Measurements from ENCODE around the gene IGF1. TPM values are rescaled to one million over a fixed set of nuclear protein-coding genes. Genes with fewer than 3 reads are reported as not detected.

Gene IGF1
- total RNA-seq, 2 donors from 2014 or later, result 2.9 to 5.8 TPM

GRCh38 chr12:102503056-102503681 is 22.8 kb upstream of the IGF1 start:
- DNase-seq, result no peak
- intact Hi-C loops (cut with DNase I, micrococcal nuclease), result no loop called here
- ATAC-seq, result no peak

- intact Hi-C loops (cut with DNase I, micrococcal nuclease), result no loop called here
- ATAC-seq (no peak), DNase-seq (no peak)
These were observed 21.4 kb upstream of the IGF1 start for GRCh38 chr12:102501773-102502172.

- no peak for ATAC-seq
- intact Hi-C loops (cut with DNase I, micrococcal nuclease), result no loop called here
- no peak for DNase-seq
These were observed 18.1 kb upstream of the IGF1 start for GRCh38 chr12:102498471-102498870.

GRCh38 chr12:102497743-102498142 is 17.4 kb upstream of the IGF1 start:
- DNase-seq, result no peak
- intact Hi-C loops (cut with DNase I, micrococcal nuclease), result no loop called here
- no peak for ATAC-seq

GRCh38 chr12:102496591-102496990 is 16.2 kb upstream of the IGF1 start:
- ATAC-seq (no peak), DNase-seq (no peak)
- intact Hi-C loops (cut with DNase I, micrococcal nuclease), result no loop called here

- intact Hi-C loops (cut with DNase I, micrococcal nuclease), result loop anchor here in 1 of 2 donors (10.0 kb wide), 1 partner anchor 542 kb away; no protein-coding TSS in a partner anchor
- no peak for ATAC-seq
- DNase-seq, result no peak
These were observed 6.9 kb upstream of the IGF1 start for GRCh38 chr12:102487226-102487625.

GRCh38 chr12:102486153-102486552 is 5.8 kb upstream of the IGF1 start:
- DNase-seq, result no peak
- ATAC-seq, result no peak
- intact Hi-C loops (cut with DNase I, micrococcal nuclease), result loop anchor here in 1 of 2 donors (10.0 kb wide), 1 partner anchor 541 kb away; no protein-coding TSS in a partner anchor

GRCh38 chr12:102484428-102484958 is 4.1 kb upstream of the IGF1 start:
- intact Hi-C loops (cut with DNase I, micrococcal nuclease), result loop anchor here in 1 of 2 donors (10.0 kb wide), 1 partner anchor 540 kb away; no protein-coding TSS in a partner anchor
- DNase-seq (peak; percentile 37 to 42), ATAC-seq (peak; percentile 30)

GRCh38 chr12:102484017-102484416 is 3.7 kb upstream of the IGF1 start:
- ATAC-seq, result no peak
- intact Hi-C loops (cut with DNase I, micrococcal nuclease), result loop anchor here in 1 of 2 donors (10.0 kb wide), 1 partner anchor 539 kb away; no protein-coding TSS in a partner anchor
- DNase-seq, result no peak

- DNase-seq (no peak), ATAC-seq (no peak)
- intact Hi-C loops (cut with DNase I, micrococcal nuclease), result loop anchor here in 1 of 2 donors (10.0 kb wide), 1 partner anchor 539 kb away; no protein-coding TSS in a partner anchor
These were observed 3.1 kb upstream of the IGF1 start for GRCh38 chr12:102483466-102483865.

- DNase-seq (no peak), ATAC-seq (no peak)
- intact Hi-C loops (cut with DNase I, micrococcal nuclease), result loop anchor here in 1 of 2 donors (10.0 kb wide), 1 partner anchor 537 kb away; no protein-coding TSS in a partner anchor
These were observed 1.5 kb upstream of the IGF1 start for GRCh38 chr12:102481705-102482425.

GRCh38 chr12:102479939-102480338 is 424 bp downstream of the IGF1 start:
- no peak for DNase-seq
- ATAC-seq, result no peak
- intact Hi-C loops (cut with DNase I, micrococcal nuclease), result loop anchor here (5.0 to 10.0 kb wide), 2 partner anchors 535 to 538 kb away; no protein-coding TSS in a partner anchor

- no peak for DNase-seq
- ATAC-seq, result no peak
- intact Hi-C loops (cut with DNase I, micrococcal nuclease), result loop anchor here in 1 of 2 donors (5.0 kb wide), 1 partner anchor 537 kb away; no protein-coding TSS in a partner anchor
These were observed 1.1 kb downstream of the IGF1 start for GRCh38 chr12:102479099-102479885.

- DNase-seq, result no peak
- ATAC-seq, result no peak
These were observed 1.8 kb downstream of the IGF1 start for GRCh38 chr12:102478405-102479098.

GRCh38 chr12:102475355-102475754 is 5.0 kb downstream of the IGF1 start:
- ATAC-seq (no peak), DNase-seq (no peak)
- intact Hi-C loops (cut with DNase I, micrococcal nuclease), result loop anchor here in 1 of 2 donors (5.0 kb wide), 1 partner anchor 533 kb away; no protein-coding TSS in a partner anchor

More at GRCh38 chr12:102478405-102479098, 1.8 kb downstream of the IGF1 start:
- intact Hi-C loops (cut with DNase I, micrococcal nuclease), result loop anchor here in 1 of 2 donors (5.0 kb wide), 1 partner anchor 536 kb away; no protein-coding TSS in a partner anchor

GRCh38 chr12:102474438-102475064 is 5.8 kb downstream of the IGF1 start:
- ATAC-seq (no peak), DNase-seq (no peak)
- intact Hi-C loops (cut with DNase I, micrococcal nuclease), result loop anchor here in 1 of 2 donors (5.0 kb wide), 1 partner anchor 532 kb away; no protein-coding TSS in a partner anchor

GRCh38 chr12:102472496-102472895 is 7.9 kb downstream of the IGF1 start:
- ATAC-seq, result no peak
- no peak for DNase-seq
- intact Hi-C loops (cut with DNase I, micrococcal nuclease), result no loop called here

GRCh38 chr12:102471556-102471955 is 8.8 kb downstream of the IGF1 start:
- intact Hi-C loops (cut with DNase I, micrococcal nuclease), result no loop called here
- ATAC-seq, result no peak
- no peak for DNase-seq

All from left colon (tissue), 2 donors.